ENCODE data around the gene RNF2.

RNF2 gene

DNA sequence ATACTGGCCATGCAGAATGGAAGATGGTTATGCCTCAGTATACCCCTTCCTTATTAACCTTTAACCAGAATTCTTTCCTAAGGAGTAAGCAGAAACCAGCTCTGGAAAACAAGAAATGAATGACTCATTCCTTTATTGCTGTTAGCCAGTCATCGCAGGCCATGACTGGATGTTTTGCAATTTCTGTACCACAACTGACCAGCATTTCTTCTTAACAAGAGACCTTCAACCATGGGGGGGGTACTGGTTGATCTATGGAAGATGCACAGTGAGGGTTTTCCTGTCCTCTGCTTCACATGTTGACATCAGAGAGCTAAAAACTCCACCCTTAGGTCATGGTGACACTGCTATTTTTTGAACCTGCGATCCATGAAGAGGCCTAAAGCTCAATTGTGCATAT, 28.0 kb upstream of the RNF2 start:
- DNase-seq (ENCODE audit: low read depth in 1 of 2, low spot score in 1 of 2): peak; percentile 35 to 56
- H3K27ac ChIP-seq (replicated peaks): no peak overlapping the region

GRCh38 chr1:185017966-185018365, 27.4 kb upstream of the RNF2 start:
- Histone ChIP-seq H3K27ac (replicated peaks) (no peak overlapping the region), H3K4me3 (replicated peaks; ENCODE audit: insufficient read depth, low read length) (no peak overlapping the region), H3K27me3 (ENCODE audit: insufficient read depth, poor library complexity, severe bottlenecking) (no peaks in the 10 kb centered on the region)
- no peak for DNase-seq (ENCODE audit: low read depth in 1 of 2, low spot score in 1 of 2)
- TF ChIP-seq REST (IDR thresholded peaks at IDR 0.05; ENCODE audit: insufficient replicate concordance, low read depth) (no peak), POLR2AphosphoS5 (IDR thresholded peaks at IDR 0.05; ENCODE audit: low read depth) (no peak), SPI1 (IDR thresholded peaks at IDR 0.05; ENCODE audit: borderline replicate concordance, low read depth) (no peak), GABPA (IDR thresholded peaks at IDR 0.05; ENCODE audit: low read depth) (no peak)
- TF ChIP-seq, protein P1, sequence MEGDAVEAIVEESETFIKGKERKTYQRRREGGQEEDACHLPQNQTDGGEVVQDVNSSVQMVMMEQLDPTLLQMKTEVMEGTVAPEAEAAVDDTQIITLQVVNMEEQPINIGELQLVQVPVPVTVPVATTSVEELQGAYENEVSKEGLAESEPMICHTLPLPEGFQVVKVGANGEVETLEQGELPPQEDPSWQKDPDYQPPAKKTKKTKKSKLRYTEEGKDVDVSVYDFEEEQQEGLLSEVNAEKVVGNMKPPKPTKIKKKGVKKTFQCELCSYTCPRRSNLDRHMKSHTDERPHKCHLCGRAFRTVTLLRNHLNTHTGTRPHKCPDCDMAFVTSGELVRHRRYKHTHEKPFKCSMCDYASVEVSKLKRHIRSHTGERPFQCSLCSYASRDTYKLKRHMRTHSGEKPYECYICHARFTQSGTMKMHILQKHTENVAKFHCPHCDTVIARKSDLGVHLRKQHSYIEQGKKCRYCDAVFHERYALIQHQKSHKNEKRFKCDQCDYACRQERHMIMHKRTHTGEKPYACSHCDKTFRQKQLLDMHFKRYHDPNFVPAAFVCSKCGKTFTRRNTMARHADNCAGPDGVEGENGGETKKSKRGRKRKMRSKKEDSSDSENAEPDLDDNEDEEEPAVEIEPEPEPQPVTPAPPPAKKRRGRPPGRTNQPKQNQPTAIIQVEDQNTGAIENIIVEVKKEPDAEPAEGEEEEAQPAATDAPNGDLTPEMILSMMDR (IDR thresholded peaks at IDR 0.05; ENCODE audit: insufficient read depth, low read length): no peak

More for the DNA sequence above, 28.0 kb upstream of the RNF2 start:
- Histone ChIP-seq H3K4me3 (replicated peaks; ENCODE audit: insufficient read depth, low read length) (no peak overlapping the region), H3K27me3 (ENCODE audit: insufficient read depth, poor library complexity, severe bottlenecking) (no peaks in the 10 kb centered on the region)
- TF ChIP-seq GABPA (IDR thresholded peaks at IDR 0.05; ENCODE audit: low read depth): no peak
- TF ChIP-seq, protein P1 (IDR thresholded peaks at IDR 0.05; ENCODE audit: insufficient read depth, low read length): no peak
- no peak for TF ChIP-seq SPI1 (IDR thresholded peaks at IDR 0.05; ENCODE audit: borderline replicate concordance, low read depth)
- no peak for TF ChIP-seq POLR2AphosphoS5 (IDR thresholded peaks at IDR 0.05; ENCODE audit: low read depth)
- no peak for TF ChIP-seq REST (IDR thresholded peaks at IDR 0.05; ENCODE audit: insufficient replicate concordance, low read depth)

DNA sequence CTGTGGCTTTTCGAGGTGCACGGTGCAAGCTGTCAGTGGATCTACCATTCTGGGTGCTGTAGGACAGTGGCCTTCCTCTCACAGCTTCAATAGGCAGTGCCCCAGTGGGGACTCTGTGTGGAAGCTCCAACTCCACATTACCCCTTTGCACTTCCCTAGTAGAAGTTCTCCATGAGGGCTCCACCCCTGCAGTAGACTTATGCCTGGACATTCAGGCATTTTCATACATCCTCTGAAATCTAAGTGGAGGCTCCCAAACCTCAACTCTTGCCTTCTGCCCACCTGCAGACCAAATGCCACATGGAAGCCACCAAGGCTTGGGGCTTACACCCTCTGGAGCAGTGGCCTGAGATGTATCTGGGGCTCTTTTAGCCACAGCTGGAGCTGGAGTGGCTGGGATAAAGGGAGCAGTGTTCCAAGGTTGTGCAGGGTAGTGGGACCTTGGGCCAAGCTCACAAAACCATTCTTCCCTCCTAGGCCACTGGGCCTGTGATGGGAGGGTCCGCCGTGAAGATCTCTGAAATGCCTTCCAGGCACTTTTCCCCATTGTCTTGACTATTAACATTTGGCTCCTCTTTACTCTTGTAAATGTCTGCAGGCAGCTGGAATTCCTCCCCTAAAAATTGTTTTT, 18.0 kb upstream of the RNF2 start:
- H3K27ac ChIP-seq (replicated peaks): no peak overlapping the region
- no peak for DNase-seq (ENCODE audit: low read depth in 1 of 2, low spot score in 1 of 2)
- H3K4me3 ChIP-seq (replicated peaks; ENCODE audit: insufficient read depth, low read length): no peak overlapping the region
- no peaks in the 10 kb centered on the region for H3K27me3 ChIP-seq (ENCODE audit: insufficient read depth, poor library complexity, severe bottlenecking)
- TF ChIP-seq GABPA (IDR thresholded peaks at IDR 0.05; ENCODE audit: low read depth): no peak
- TF ChIP-seq POLR2AphosphoS5 (IDR thresholded peaks at IDR 0.05; ENCODE audit: low read depth): no peak
- TF ChIP-seq REST (IDR thresholded peaks at IDR 0.05; ENCODE audit: insufficient replicate concordance, low read depth): no peak
- TF ChIP-seq SPI1 (IDR thresholded peaks at IDR 0.05; ENCODE audit: borderline replicate concordance, low read depth): no peak
- TF ChIP-seq, protein P1 (IDR thresholded peaks at IDR 0.05; ENCODE audit: insufficient read depth, low read length): no peak
